GM12878 (cell line): ENCODE results near the gene NTRK1. TPM values are rescaled to one million over a fixed set of nuclear protein-coding genes. Genes with fewer than 3 reads are reported as not detected.

Experiments used
- ATAC-seq: fragments of 200-7000 bp; cut with Tn5 transposase; 3 replicates; pipeline ENCODE4 v1.9.1; 2020; ENCODE audit warnings: mild to moderate bottlenecking, moderate library complexity
- BruUV-seq: library from RNA; stranded (reverse); fragments of 400-500 nt; replicated peaks from 2 replicates; lab custom pipeline; 2021; lab: Mats Ljungman, UMichigan
- CTCF ChIA-PET: fragments of 300-600 bp; sonication (Branson Sonifier 250); formaldehyde crosslinking; extraction: SDS; loops from one replicate; lab custom pipeline; 2021; ENCODE audit warnings: inconsistent platforms; lab: Yijun Ruan, JAX
- POLR2A ChIA-PET: fragments of 350-600 bp; formaldehyde crosslinking; extraction: SDS; loops from one replicate; lab custom pipeline; 2021; ENCODE audit warnings: inconsistent platforms; lab: Charles Lee
- RAD21 ChIA-PET: fragments of 300-600 bp; sonication (Branson Sonifier 250); formaldehyde crosslinking; loops from one replicate; lab custom pipeline; 2023; ENCODE audit warnings: antibody characterized with exemption; ENCODE audit not compliant: unreplicated experiment; lab: Charles Lee
- SMC1A ChIA-PET: fragments of 300-600 bp; sonication (Branson Sonifier 250); formaldehyde crosslinking; loops from one replicate; lab custom pipeline; 2023; ENCODE audit not compliant: unreplicated experiment, uncharacterized antibody; lab: Charles Lee
- DNase-seq: peaks from one replicate; pipeline ENCODE4 v3.0.0-alpha.2; 2011; ENCODE audit warnings: low read depth, low spot score
- FAIRE-seq: peaks from 3 replicates; lab custom pipeline; 2011; peaks lifted over from hg19 to GRCh38; lab: Jason Lieb, UNC
- H2AFZ ChIP-seq: 2 replicates; pipeline ENCODE4 v1.6.0; 2011; ENCODE audit warnings: low read depth, low read length, control low read depth; ENCODE audit not compliant: control insufficient read depth
- H3K27ac ChIP-seq: 2 replicates; pipeline ENCODE4 v1.5.1; 2011; ENCODE audit warnings: control low read depth; ENCODE audit not compliant: control insufficient read depth, insufficient read depth
- H3K27me3 ChIP-seq, 2 experiments: replicated peaks in 1 of 2; 2 replicates each; pipeline versions ENCODE4 v1.6.0 to v1.6.1; 2011; ENCODE audit warnings: low read length in 1 of 2; ENCODE audit not compliant: control insufficient read depth in 2 of 2, insufficient read depth in 2 of 2
- H3K36me3 ChIP-seq, 2 experiments: 2 replicates each; pipeline ENCODE4 v1.5.1; 2011; ENCODE audit warnings: low read length in 1 of 2; ENCODE audit not compliant: control insufficient read depth in 2 of 2, insufficient read depth in 2 of 2
- H3K4me1 ChIP-seq: 2 replicates; pipeline ENCODE4 v1.6.1; 2011; ENCODE audit warnings: mild to moderate bottlenecking, low read length, moderate library complexity, mixed read lengths; ENCODE audit not compliant: control insufficient read depth, insufficient read depth
- H3K4me2 ChIP-seq: 2 replicates; pipeline ENCODE4 v1.6.0; 2011; ENCODE audit warnings: control low read depth; ENCODE audit not compliant: control insufficient read depth, insufficient read depth
- H3K4me3 ChIP-seq: fragments of 200-600 bp; sonication (generic); 2 replicates; pipeline ENCODE4 v1.5.1; 2016
- H3K79me2 ChIP-seq: 2 replicates; pipeline ENCODE4 v1.6.0; 2011; ENCODE audit warnings: low read length; ENCODE audit not compliant: control insufficient read depth, insufficient read depth
- H3K9ac ChIP-seq: 2 replicates; pipeline ENCODE4 v1.8.0; 2011; ENCODE audit warnings: low read length, control low read depth, mixed read lengths; ENCODE audit not compliant: control insufficient read depth, insufficient read depth
- H3K9me3 ChIP-seq: replicated peaks from 3 replicates; pipeline ENCODE4 v1.5.1; 2011; ENCODE audit warnings: mild to moderate bottlenecking, low read length; ENCODE audit not compliant: control insufficient read depth, insufficient read depth
- H4K20me1 ChIP-seq: 2 replicates; pipeline ENCODE4 v1.6.0; 2011; ENCODE audit not compliant: control insufficient read depth, insufficient read depth
- BHLHE40 ChIP-seq, 2 experiments: fragments of 450-650 bp in 1 of 2; IDR thresholded peaks; 2 replicates each; pipeline ENCODE4 v1.6.1; 2011 to 2017; ENCODE audit warnings: low read depth in 2 of 2, borderline replicate concordance in 1 of 2, improper control_type of control experiment in 1 of 2, low read length in 1 of 2, mild to moderate bottlenecking in 1 of 2
- ESRRA ChIP-seq: IDR thresholded peaks from 2 replicates; pipeline ENCODE4 v1.6.1; 2012; ENCODE audit warnings: mild to moderate bottlenecking, low read length, improper control_type of control experiment
- MTA2 ChIP-seq: fragments of 450-650 bp; IDR thresholded peaks from 2 replicates; pipeline ENCODE4 v1.6.1; 2016; ENCODE audit warnings: low read depth, mild to moderate bottlenecking, moderate library complexity
- SIX5 ChIP-seq: IDR thresholded peaks from 2 replicates; pipeline ENCODE4 v1.6.1; 2011; ENCODE audit warnings: mild to moderate bottlenecking, low read depth, low read length, moderate library complexity; ENCODE audit not compliant: severe bottlenecking
- SMARCA5 ChIP-seq: fragments of 450-650 bp; IDR thresholded peaks from 2 replicates; pipeline ENCODE4 v1.6.1; 2017; ENCODE audit warnings: mild to moderate bottlenecking
- SP1 ChIP-seq: IDR thresholded peaks from one replicate; pipeline ENCODE4 v1.6.1; 2011; ENCODE audit warnings: low read depth, low read length
- TAF1 ChIP-seq: IDR thresholded peaks from 2 replicates; pipeline ENCODE4 v1.6.1; 2011; ENCODE audit warnings: mild to moderate bottlenecking, low read depth, low read length, borderline replicate concordance
- TARDBP ChIP-seq: IDR thresholded peaks from 2 replicates; pipeline ENCODE4 v1.6.1; 2016; ENCODE audit warnings: borderline replicate concordance
- YY1 ChIP-seq: IDR thresholded peaks from 2 replicates; pipeline ENCODE4 v1.6.1; 2011; ENCODE audit warnings: low read depth, mild to moderate bottlenecking, low read length
- WGBS: methylation state at CpG from one replicate; pipeline ENCODE4 v1.1.6; 2016; ENCODE audit warnings: low lambda C conversion rate; ENCODE audit not compliant: insufficient replicate concordance, insufficient coverage; ENCODE audit errors: missing lambda C conversion rate; 5-methylcytosine and 5-hydroxymethylcytosine counted together
- in situ Hi-C: fragments of 300-500 bp; cut with MboI; formaldehyde crosslinking; loops from 9 replicates; pipeline ENCODE4 v1.14.3; 2018; ENCODE audit warnings: mixed read lengths
- intact Hi-C: fragments of 100-400 bp; cut with micrococcal nuclease; formaldehyde crosslinking; loops from one replicate; pipeline ENCODE4 v1.14.2; 2022; ENCODE audit not compliant: unreplicated experiment
- polyA plus RNA-seq, 11 experiments: library from polyadenylated mRNA; depleted of rRNA in 4 of 11; unstranded in 6 of 11; stranded (reverse) in 5 of 11; fragments of >200 nt; fragmentation: Nextera tagmentation in 4 of 11; fragmentation: Illumina TruSeq in 1 of 11; extraction: Ambion mirVana in 4 of 11; extraction: Trizol in 1 of 11; gene quantifications; 1 replicate in 1 of 11; 2 replicates in 10 of 11; pipeline versions ENCODE4 v1.2.1 to v1.2.3, GENCODE V29; 2011 to 2016; ENCODE audit warnings: inconsistent platforms in 2 of 11, missing spikeins in 2 of 11, low read depth in 1 of 11
- total RNA-seq, 4 experiments: library from RNA; depleted of rRNA in 3 of 4; stranded (reverse); fragments of >200 nt in 3 of 4; fragmentation: Illumina TruSeq in 1 of 4; extraction: Trizol in 1 of 4; gene quantifications; 2 replicates each; pipeline versions ENCODE4 v1.2.1 to v1.2.3, GENCODE V29; 2013 to 2021
- TF ChIP-seq, protein P1 (sequence below): fragments of 450-650 bp; IDR thresholded peaks from 2 replicates; pipeline ENCODE4 v1.6.1; 2017; ENCODE audit warnings: mild to moderate bottlenecking, moderate library complexity
- TF ChIP-seq, protein P2 (sequence below): fragments of 450-650 bp; IDR thresholded peaks from 2 replicates; pipeline ENCODE4 v1.6.1; 2017; ENCODE audit warnings: mild to moderate bottlenecking
- TF ChIP-seq, protein P3 (sequence below): IDR thresholded peaks from 2 replicates; pipeline ENCODE4 v1.6.1; 2011; ENCODE audit warnings: borderline replicate concordance, low read depth, mild to moderate bottlenecking, moderate library complexity, mixed read lengths, low read length; ENCODE audit not compliant: insufficient read depth; ENCODE audit errors: extremely low read length
- TF ChIP-seq, protein P4 (sequence below), 3 experiments: IDR thresholded peaks in 2 of 3; conservative IDR thresholded peaks in 1 of 3; 2 replicates each; pipeline ENCODE4 v1.5.1; 2011; ENCODE audit warnings: low read depth in 3 of 3, low read length in 3 of 3, mild to moderate bottlenecking in 3 of 3, control low read depth in 2 of 3, moderate library complexity in 2 of 3, inconsistent platforms in 1 of 3, mixed read lengths in 1 of 3; ENCODE audit not compliant: control insufficient read depth in 2 of 3, insufficient read depth in 1 of 3; ENCODE audit errors: extremely low read depth in 1 of 3

The NTRK1 gene
- total and polyA plus RNA-seq, 10 of the 15 experiments (the other 5 are each of a cell fraction or from before 2014, with no cell fraction given), result 0.10 to 0.56 (median 0.40) TPM; not detected in 7

DNA sequence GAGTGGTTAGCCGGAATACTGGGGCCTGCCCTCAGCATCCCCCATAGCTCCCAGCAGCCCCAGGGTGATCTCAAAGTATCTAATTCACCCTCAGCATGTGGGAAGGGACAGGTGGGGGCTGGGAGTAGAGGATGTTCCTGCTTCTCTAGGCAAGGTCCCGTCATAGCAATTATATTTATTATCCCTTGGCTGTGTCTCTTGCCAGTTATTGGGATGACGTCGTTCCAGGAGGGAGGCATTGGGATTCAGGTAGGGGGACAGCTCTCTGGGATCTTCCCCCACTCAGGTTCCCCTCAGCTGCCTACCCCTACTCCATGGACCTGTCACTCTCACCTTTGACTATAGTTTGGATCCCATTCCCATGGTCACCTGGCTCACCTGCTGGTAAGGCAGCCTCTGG lies 21.0 kb downstream of the NTRK1 start:
- CTCF ChIA-PET, result interaction anchor here (0.9 to 2.4 kb wide), 3 partner anchors 9 to 141 kb away, joined by 3 to 13 read pairs (median 3); partner anchors contain the start of gene MRPL24
- Histone ChIP-seq H3K4me2 (no peak overlapping the region), H3K27ac (no peak overlapping the region), H3K4me3 (no peak overlapping the region), H3K9ac (no peak overlapping the region), H4K20me1 (no peaks in the 10 kb centered on the region), H3K4me1 (no peaks in the 10 kb centered on the region), H3K79me2 (no peaks in the 10 kb centered on the region), H2AFZ (no peak overlapping the region), H3K27me3 (peaks cover 0 to 10% of the 10 kb centered on the region in 2 experiments; a peak in 3 of 4 replicates), H3K36me3 (no peaks in the 10 kb centered on the region), H3K9me3 (no peaks in the 10 kb centered on the region)
- SMC1A ChIA-PET, result interaction anchor here (0.6 to 1.0 kb wide), 2 partner anchors 10 to 87 kb away, joined by 3 read pairs; no protein-coding TSS in a partner anchor
- DNase-seq (no peak), ATAC-seq (no peak), FAIRE-seq (no peak)
- in situ Hi-C loops (no loop called here), intact Hi-C loops (no loop called here)
- no TSS peak for BruUV-seq
- POLR2A ChIA-PET, result no interaction called here
- 14% methylated on average over 4 of the region's 4 CpGs for WGBS
- RAD21 ChIA-PET, result interaction anchor here (1.2 kb wide), 1 partner anchor 192 kb away, joined by 4 read pairs; no protein-coding TSS in a partner anchor
- TF ChIP-seq TAF1 (no peak), BHLHE40 (IDR thresholded peaks at IDR 0.05; ENCODE audit: borderline replicate concordance in 1 of 2, low read depth in 2 of 2, low read length in 1 of 2) (no peak), SMARCA5 (no peak), MTA2 (no peak), ESRRA (no peak), SP1 (no peak), SIX5 (no peak), TARDBP (no peak), YY1 (no peak)
- TF ChIP-seq, protein P1, sequence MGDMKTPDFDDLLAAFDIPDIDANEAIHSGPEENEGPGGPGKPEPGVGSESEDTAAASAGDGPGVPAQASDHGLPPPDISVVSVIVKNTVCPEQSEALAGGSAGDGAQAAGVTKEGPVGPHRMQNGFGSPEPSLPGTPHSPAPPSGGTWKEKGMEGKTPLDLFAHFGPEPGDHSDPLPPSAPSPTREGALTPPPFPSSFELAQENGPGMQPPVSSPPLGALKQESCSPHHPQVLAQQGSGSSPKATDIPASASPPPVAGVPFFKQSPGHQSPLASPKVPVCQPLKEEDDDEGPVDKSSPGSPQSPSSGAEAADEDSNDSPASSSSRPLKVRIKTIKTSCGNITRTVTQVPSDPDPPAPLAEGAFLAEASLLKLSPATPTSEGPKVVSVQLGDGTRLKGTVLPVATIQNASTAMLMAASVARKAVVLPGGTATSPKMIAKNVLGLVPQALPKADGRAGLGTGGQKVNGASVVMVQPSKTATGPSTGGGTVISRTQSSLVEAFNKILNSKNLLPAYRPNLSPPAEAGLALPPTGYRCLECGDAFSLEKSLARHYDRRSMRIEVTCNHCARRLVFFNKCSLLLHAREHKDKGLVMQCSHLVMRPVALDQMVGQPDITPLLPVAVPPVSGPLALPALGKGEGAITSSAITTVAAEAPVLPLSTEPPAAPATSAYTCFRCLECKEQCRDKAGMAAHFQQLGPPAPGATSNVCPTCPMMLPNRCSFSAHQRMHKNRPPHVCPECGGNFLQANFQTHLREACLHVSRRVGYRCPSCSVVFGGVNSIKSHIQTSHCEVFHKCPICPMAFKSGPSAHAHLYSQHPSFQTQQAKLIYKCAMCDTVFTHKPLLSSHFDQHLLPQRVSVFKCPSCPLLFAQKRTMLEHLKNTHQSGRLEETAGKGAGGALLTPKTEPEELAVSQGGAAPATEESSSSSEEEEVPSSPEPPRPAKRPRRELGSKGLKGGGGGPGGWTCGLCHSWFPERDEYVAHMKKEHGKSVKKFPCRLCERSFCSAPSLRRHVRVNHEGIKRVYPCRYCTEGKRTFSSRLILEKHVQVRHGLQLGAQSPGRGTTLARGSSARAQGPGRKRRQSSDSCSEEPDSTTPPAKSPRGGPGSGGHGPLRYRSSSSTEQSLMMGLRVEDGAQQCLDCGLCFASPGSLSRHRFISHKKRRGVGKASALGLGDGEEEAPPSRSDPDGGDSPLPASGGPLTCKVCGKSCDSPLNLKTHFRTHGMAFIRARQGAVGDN, result no peak
- TF ChIP-seq, protein P2, sequence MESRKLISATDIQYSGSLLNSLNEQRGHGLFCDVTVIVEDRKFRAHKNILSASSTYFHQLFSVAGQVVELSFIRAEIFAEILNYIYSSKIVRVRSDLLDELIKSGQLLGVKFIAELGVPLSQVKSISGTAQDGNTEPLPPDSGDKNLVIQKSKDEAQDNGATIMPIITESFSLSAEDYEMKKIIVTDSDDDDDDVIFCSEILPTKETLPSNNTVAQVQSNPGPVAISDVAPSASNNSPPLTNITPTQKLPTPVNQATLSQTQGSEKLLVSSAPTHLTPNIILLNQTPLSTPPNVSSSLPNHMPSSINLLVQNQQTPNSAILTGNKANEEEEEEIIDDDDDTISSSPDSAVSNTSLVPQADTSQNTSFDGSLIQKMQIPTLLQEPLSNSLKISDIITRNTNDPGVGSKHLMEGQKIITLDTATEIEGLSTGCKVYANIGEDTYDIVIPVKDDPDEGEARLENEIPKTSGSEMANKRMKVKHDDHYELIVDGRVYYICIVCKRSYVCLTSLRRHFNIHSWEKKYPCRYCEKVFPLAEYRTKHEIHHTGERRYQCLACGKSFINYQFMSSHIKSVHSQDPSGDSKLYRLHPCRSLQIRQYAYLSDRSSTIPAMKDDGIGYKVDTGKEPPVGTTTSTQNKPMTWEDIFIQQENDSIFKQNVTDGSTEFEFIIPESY, result no peak
- TF ChIP-seq, protein P3, sequence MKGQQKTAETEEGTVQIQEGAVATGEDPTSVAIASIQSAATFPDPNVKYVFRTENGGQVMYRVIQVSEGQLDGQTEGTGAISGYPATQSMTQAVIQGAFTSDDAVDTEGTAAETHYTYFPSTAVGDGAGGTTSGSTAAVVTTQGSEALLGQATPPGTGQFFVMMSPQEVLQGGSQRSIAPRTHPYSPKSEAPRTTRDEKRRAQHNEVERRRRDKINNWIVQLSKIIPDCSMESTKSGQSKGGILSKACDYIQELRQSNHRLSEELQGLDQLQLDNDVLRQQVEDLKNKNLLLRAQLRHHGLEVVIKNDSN, result no peak
- TF ChIP-seq, protein P4, sequence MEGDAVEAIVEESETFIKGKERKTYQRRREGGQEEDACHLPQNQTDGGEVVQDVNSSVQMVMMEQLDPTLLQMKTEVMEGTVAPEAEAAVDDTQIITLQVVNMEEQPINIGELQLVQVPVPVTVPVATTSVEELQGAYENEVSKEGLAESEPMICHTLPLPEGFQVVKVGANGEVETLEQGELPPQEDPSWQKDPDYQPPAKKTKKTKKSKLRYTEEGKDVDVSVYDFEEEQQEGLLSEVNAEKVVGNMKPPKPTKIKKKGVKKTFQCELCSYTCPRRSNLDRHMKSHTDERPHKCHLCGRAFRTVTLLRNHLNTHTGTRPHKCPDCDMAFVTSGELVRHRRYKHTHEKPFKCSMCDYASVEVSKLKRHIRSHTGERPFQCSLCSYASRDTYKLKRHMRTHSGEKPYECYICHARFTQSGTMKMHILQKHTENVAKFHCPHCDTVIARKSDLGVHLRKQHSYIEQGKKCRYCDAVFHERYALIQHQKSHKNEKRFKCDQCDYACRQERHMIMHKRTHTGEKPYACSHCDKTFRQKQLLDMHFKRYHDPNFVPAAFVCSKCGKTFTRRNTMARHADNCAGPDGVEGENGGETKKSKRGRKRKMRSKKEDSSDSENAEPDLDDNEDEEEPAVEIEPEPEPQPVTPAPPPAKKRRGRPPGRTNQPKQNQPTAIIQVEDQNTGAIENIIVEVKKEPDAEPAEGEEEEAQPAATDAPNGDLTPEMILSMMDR (IDR thresholded peaks at IDR 0.05 in 2 of 3, conservative IDR thresholded peaks at IDR 0.05 in 1 of 3; ENCODE audit: control insufficient read depth in 2 of 3, extremely low read depth in 1 of 3, insufficient read depth in 1 of 3, low read depth in 3 of 3, low read length in 3 of 3), result no peak
